ENCODE measurements around the gene UNK. TPM values are rescaled to one million over a fixed set of nuclear protein-coding genes. Genes with fewer than 3 reads are reported as not detected.

Gene UNK
- total RNA-seq, 6 experiments from 2014 or later, result 5.8 to 29.2 (median 11.1) TPM

- TF ChIP-seq CTCF (IDR thresholded peaks at IDR 0.05) (no peak), POLR2A (IDR thresholded peaks at IDR 0.05) (no peak)
- H3K36me3 ChIP-seq, result peaks cover 0 to 4% (median 0%) of the 10 kb centered on the region in 4 donors
- intact Hi-C loops (cut with DNase I), result no loop called here
- DNase-seq (peak in 2 of 3 donors; percentile 16 to 52), ATAC-seq (no peak)
- WGBS (ENCODE audit: insufficient coverage, low coverage, low lambda C conversion rate, missing lambda C conversion rate), result 96% methylated on average over 11 of the region's 27 CpGs
- no peak overlapping the region for H3K4me3 ChIP-seq
- H3K9me3 ChIP-seq, result no peaks in the 10 kb centered on the region
- H3K27ac ChIP-seq, result no peak overlapping the region
- no peaks in the 10 kb centered on the region for H3K27me3 ChIP-seq
- peaks cover 0 to 14% (median 4%) of the 10 kb centered on the region in 4 donors for H3K4me1 ChIP-seq
These were observed 21.9 kb upstream of the UNK start for GRCh38 chr17:75762513-75763268.

GRCh38 chr17:75763269-75763607, 21.4 kb upstream of the UNK start:
- DNase-seq (peak in 1 of 3 donors; percentile 16), ATAC-seq (no peak)
- no peak overlapping the region for H3K4me3 ChIP-seq
- H3K27me3 ChIP-seq, result no peaks in the 10 kb centered on the region
- H3K4me1 ChIP-seq, result peaks cover 0 to 14% (median 4%) of the 10 kb centered on the region in 4 donors
- WGBS (ENCODE audit: insufficient coverage, low coverage, low lambda C conversion rate, missing lambda C conversion rate), result 92% methylated on average over 3 of the region's 3 CpGs
- H3K27ac ChIP-seq, result no peak overlapping the region
- no peaks in the 10 kb centered on the region for H3K9me3 ChIP-seq
- H3K36me3 ChIP-seq, result no peaks in the 10 kb centered on the region
- TF ChIP-seq POLR2A (IDR thresholded peaks at IDR 0.05) (no peak), CTCF (IDR thresholded peaks at IDR 0.05) (no peak)
- intact Hi-C loops (cut with DNase I), result no loop called here

- DNase-seq (peak; percentile 46 to 67 (median 59)), ATAC-seq (peak; percentile 37 to 65 (median 53))
- intact Hi-C loops (cut with DNase I), result no loop called here
- no peak for TF ChIP-seq CTCF (IDR thresholded peaks at IDR 0.05)
- TF ChIP-seq POLR2A (IDR thresholded peaks at IDR 0.05), result no peak
- Histone ChIP-seq H3K27ac (peak overlapping the region; percentile 66 to 84 (median 72)), H3K9me3 (no peaks in the 10 kb centered on the region), H3K36me3 (no peaks in the 10 kb centered on the region), H3K27me3 (no peaks in the 10 kb centered on the region), H3K4me3 (peak overlapping the region; percentile 72 to 82 (median 74)), H3K4me1 (peaks cover 0 to 14% (median 4%) of the 10 kb centered on the region in 4 donors)
- 38% methylated on average over 6 of the region's 16 CpGs for WGBS (ENCODE audit: insufficient coverage, low coverage, low lambda C conversion rate, missing lambda C conversion rate)
These were observed 20.8 kb upstream of the UNK start for GRCh38 chr17:75763613-75764416.

- intact Hi-C loops (cut with DNase I), result no loop called here
- no peak for TF ChIP-seq POLR2A (IDR thresholded peaks at IDR 0.05)
- no peak for TF ChIP-seq CTCF (IDR thresholded peaks at IDR 0.05)
- H3K9me3 ChIP-seq, result no peaks in the 10 kb centered on the region
- peak overlapping the region; percentile 72 to 82 (median 74) for H3K4me3 ChIP-seq
- H3K27ac ChIP-seq, result peak overlapping the region; percentile 66 to 84 (median 72)
- H3K4me1 ChIP-seq, result peaks cover 0 to 15% (median 4%) of the 10 kb centered on the region in 4 donors
- DNase-seq (no peak), ATAC-seq (no peak)
- 4% methylated on average over 7 of the region's 14 CpGs for WGBS (ENCODE audit: insufficient coverage, low coverage, low lambda C conversion rate, missing lambda C conversion rate)
- no peaks in the 10 kb centered on the region for H3K27me3 ChIP-seq
- no peaks in the 10 kb centered on the region for H3K36me3 ChIP-seq
These were observed 20.2 kb upstream of the UNK start for GRCh38 chr17:75764417-75764710.

All from right lobe of liver (tissue), 6 donors.